HG03442 (cell line): Measurements from ENCODE around the gene SEMA4G.

ENCODE experiments used
- ATAC-seq: cut with Tn5 transposase; IDR thresholded peaks from one replicate; pipeline ENCODE4 v1.9.1; 2021; ENCODE audit warnings: mild to moderate bottlenecking, moderate library complexity; ENCODE audit not compliant: unreplicated experiment

Gene SEMA4G

DNA sequence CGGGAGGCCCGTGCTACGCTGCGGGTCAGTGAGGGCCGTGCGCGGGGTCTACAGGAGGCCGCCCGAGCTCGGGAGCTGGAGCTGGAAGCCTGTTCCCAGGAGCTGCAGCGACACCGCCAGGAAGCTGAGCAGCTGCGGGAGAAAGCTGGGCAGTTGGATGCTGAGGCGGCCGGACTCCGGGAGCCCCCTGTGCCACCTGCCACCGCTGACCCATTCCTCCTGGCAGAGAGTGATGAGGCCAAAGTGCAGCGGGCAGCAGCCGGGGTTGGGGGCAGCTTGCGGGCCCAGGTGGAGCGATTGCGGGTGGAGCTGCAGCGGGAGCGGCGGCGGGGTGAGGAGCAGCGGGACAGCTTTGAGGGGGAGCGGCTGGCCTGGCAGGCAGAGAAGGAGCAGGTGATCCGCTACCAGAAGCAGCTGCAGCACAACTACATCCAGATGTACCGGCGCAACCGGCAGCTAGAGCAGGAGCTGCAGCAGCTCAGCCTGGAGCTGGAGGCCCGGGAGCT is 37.3 kb downstream of the SEMA4G start:
- no peak for ATAC-seq

DNA sequence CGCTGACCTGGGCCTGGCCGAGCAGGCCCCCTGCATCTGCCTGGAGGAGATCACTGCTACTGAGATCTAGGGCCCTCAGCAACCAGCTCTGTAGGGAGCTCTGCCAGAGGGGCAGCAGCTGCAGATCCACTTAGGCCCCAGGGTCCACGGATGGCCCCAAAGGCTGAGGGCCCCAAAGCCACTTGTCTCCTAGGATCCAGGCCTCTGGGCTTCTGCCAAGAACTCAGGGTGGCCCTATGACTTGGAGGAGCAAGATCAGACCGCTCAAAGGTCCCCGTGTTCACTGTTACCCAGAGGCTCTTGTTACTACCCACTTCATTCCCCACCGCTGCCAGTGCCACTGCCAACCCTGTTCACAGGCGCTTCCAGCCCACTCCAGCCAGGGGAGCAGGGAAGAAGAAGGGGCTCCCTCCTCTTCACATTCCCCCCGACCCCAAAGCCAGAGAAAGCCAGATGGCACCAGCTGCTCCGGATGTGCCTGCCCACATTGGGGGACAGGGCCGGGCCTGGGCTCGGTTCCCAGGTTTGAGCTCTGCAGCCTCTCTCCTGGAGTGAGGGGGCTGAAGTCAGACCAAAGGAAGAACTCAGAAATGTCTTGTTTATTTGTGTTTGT is 37.9 kb downstream of the SEMA4G start:
- ATAC-seq: no peak

DNA sequence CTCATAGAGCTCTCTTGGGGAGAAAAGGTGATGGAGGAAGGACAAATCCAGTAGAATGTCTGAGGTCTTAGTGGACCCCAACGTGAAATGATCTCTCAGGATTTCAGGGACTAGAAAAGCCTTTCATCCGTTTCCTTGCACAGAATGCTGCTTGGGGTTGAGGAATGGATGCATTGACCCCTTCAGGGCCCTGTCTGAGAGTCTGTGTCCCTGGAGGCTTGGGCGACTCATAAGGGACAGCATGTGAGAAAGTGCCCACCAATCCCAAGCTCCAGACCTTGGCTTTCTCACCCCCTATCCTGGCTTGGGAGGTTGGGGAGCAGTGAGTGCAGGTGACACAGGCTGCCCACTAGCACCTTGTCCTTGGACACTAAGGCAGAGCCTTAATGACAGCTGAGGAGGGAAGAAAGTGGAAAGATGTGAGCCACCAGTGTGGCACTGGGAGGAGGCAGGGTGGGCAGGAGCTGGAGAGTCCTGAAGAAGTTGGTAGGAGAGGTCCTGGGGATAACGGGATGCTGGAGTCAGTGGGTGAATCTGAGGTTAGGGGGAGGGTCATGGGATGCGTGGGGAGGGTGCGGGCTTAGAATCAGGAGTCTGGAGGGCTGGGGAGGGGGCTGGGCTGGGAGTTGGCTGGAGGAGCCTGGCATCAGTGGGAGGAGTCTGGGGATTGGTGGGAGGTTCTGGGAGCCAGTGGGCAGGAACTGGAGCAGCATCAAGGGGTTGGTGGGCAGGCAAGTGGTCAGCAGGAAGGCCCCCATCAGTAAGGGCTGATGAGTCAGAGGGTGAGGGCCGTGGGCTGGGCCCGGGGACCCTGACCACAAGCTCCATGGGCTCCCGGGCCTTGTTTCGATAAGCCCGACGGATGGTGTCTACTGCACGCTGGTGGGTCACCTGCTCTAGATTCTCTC is 38.9 kb downstream of the SEMA4G start:
- ATAC-seq: no peak

DNA sequence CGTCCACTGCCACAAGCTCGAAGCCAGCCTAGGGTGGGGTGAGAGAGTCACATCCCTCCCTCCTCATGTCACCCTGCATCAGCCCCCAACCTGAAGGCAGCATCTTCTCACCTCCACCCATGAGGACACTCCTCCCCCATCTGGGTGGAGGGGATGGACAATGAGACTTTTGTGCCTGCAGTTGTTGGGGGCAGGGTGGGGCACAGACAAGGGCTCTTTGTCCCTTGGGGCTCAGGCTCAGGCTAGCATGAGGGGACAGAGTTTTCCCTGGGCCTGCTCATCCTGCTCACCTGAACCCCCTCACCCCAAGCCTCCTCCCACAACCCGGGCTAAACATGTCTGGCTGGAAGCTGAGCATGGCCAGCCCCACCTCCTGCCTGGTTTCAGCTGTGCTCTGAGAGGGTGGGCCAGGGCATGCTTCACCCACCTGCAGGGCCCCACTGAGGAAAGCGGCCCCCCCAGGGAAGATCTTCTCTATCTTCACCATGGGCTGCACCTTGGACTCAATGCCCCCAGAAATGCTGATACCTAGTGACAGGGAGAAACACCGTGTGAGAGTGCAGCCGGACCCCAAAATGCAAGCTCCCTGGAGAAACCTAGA is 39.6 kb downstream of the SEMA4G start:
- ATAC-seq: no peak

DNA sequence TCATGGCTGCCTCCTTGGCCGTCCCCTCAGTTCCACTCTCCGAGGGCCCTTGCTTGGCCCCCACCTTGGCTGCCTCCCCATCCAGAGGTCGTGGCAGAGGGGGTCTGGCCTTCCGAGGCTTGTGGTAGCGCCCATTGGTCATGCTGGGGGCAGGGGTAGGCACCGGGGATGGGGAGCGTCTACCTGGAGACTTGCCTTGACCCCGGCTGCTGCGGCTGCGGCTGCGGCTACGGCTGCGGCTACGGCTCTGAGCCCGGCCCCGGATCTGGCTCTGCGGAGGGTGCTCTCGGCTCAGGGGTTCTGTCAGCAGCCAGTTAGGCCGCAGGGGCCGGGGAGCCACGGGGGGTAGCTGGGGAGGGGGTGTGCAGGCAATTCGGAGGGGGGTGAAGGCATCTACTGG is 41.0 kb downstream of the SEMA4G start:
- no peak for ATAC-seq

DNA sequence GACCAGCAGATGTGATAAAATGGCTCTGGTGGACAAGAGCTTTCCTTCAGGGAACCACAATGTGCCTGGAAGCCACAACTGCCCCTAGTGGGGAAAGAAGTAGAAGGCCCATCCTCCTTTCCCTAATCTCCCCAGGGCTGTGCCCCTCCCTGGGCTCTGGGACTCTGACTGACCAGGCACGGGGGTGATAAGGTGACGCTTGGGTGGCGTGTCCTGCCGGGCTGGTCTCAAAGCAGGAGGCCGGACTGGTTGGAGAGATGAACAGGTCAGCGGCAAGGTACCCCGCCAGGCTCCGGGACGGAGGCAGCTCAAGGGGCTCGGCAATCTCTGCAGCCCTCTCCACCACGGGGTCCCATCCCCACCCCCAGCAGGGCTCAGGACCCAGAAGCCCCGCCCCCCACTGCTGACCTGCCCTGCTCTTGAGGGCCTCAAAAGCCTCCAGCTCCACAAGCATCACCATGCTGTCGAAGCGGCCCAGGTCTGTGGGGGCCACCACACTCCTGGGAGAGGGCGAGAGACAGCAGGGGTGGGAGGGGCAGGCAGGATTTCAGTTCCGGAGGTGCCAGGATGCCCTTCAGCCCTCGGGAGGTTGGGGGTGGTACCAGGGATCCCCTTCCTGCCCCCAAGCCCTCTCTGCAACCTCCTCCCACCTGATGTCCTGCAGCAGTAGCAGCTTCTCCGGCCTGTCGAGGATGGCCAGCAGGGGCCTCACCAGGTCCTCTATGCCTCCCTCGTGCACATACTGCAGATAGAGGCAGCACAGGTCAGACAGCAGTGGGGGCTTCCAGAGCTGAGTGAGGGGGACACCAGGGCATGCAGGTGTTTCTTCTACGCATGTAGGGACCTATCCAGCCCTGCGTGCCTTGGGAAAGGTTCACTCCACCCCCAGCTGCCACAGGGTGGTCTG is 42.5 kb downstream of the SEMA4G start:
- no peak for ATAC-seq

DNA sequence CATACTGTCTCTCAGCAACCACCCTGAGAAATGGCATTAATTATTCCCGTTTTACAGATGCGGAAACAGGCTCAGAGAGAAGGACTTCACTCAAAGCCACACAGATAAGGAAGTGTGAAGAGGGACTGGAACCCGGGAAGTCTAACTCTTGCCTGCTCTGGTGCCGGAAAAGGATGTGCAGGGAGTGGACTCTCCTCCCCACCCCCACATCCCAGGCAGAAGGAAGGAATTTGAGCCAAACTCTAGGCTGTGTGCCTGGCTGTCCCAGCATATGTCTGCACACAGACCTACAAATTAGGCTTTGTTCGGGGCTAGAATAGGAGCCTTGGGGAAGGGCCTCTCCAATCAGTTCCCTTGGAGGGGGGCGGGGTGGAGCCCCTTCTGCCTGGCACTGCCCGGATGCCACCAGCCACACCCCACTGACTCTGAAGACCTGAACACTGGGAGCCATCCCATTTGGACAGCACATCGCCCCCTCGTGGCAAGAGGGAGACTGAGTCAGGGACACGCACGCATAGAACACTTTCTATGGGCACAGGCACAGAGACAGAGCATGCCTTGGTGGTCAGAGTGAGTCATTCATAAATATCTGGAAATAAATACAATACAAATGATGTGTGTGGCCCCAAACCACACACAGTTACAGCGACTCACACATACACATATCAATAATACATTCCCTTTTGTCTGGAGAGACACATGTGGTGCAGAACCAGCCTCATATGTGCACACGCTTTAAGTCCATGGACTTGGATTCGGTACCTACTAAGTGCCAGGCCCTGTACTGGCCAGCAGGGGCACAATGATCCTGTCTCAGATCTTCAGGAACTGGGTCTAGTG is 43.4 kb downstream of the SEMA4G start:
- ATAC-seq: peak; percentile 86

DNA sequence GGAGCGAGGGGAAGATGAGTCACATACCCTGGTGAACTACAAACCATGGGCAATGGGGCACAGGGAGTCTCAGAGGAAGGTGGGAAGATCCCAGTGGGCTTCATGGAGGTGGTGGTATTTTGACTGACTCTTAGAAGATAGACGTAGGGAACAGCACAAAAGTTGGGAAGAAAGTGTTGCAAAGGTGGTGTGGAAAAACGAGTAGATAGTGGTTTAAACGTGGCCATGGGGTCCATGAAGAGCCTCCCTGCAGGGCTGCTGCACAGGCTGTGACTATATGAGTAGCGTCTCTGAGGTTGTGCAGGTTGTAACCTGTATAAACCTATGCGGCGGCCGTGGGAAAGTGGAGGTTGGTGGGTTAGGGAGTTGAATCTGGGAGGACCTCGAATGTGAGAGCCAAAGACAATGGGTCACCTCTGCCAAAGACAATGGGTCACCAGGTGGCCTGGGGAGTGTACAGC is 44.1 kb downstream of the SEMA4G start:
- no peak for ATAC-seq

DNA sequence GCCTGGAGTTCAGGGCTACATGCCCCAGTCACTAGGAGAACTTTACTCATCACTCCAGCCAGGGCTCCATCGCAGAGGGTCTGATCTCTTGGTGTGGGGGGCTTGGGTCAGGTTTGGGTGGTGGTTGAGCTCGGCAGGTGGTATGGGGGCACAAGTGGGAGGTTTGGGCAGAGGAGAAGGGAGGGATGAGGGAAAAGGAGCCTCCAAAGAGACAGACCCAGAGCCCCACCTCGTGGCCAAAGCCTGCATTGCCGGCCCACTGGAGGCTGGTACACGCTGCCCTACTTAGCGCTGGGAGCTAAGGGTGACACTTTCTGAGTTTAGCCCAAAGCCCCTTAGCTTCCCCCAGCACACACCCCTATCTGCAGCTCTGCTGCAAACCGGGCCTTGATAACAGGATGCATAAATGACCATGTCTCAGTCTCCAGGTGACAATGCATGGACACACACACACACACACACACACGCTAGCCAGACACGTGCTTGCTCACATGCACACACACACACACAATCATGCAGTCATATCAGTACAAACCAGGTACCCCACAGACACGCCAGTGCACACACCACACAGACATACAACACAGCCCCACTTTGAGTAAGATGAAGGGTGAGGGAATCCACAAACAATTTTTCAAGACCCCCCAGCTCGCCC is 45.1 kb downstream of the SEMA4G start:
- ATAC-seq: no peak

DNA sequence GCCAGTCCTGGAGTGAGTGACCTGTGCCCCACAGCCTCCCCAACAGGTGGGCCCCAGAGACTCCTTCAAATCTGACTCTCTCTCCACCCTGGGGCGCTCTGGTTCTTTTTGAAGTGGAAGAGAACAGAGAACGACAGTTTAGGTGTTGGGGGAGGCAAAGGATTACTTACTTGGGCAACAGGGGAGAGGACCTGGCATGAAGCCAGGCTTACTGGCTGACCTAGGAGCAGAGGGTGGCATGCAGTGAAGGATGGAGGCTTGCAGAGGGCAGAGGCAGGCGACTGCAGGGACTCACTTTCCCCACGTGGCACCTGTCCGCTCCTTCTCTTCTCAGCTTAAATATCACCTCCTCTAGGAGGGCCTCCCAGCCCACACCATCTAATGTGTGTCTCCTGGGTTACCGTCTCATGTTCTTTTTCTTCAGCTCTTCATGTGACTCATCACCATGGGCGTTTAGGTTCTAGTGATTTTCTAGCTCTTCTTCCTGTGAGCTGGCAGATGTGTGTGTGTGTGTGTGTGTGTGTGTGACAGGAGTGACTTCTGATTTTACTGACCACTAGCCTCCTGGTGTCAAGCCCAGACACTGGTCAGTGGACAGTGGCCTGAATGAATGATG is 45.8 kb downstream of the SEMA4G start:
- ATAC-seq: no peak

DNA sequence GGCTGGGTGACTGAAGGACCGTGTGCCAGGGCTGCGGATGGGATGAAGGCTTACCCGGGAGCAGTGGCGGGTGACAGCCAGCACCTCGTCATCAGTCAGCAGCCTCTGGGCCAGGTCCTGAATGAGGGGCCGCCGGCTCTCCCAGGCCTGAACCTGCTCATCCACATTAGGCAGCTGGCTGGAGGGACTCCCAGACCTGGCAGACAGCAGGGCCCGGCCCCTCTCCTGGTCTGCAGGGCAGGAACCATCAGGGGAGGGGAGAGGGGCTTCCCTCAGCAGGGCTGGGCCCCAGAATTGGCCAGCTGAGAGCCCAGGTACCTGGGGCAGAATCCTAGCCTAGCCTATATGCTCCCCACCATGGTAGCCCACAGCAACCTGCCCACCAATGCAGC is 46.3 kb downstream of the SEMA4G start:
- no peak for ATAC-seq

DNA sequence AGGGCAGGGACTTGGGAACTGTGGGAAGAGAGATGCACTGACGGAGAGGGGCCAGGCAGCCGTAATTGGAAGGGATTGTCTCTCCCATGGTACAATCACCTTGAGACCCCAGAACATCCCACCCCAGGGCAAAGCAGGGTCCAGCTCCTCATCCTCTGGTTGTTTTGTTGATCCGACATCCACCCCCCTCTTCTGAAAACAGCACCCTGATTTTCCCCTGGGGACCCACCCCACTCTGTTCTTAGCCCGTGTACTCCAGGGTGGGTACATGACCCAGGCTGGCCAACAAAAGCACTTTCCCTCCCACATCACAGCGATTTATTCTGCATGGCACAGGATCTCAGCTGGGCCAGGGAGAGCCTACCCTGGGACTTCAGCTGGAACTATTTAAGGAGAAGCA is 47.5 kb downstream of the SEMA4G start:
- ATAC-seq: no peak

DNA sequence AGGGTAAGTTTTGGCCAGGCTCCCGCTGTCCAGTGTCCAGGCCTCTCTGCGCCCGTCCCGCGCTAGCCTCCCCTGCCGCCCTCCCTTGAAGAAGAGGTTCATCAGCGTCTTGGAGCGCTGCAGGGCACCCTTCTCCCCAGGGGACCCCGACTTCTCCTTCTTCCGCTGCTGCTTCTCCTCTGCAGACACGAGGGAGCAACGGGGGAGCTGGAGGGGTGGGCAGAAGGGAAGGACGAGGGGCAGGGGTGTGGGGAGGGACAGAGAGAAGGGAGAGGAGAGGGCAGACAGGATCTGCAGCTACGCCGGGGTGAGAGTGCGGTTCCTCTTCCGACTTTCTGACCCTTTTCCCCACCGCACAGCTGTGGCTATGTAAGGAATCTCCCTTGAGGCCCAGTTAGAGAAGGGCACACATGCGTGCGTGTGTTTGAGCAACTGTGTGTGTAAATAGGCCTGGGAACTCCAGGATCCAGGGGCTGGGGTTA is 48.9 kb downstream of the SEMA4G start:
- ATAC-seq: no peak

DNA sequence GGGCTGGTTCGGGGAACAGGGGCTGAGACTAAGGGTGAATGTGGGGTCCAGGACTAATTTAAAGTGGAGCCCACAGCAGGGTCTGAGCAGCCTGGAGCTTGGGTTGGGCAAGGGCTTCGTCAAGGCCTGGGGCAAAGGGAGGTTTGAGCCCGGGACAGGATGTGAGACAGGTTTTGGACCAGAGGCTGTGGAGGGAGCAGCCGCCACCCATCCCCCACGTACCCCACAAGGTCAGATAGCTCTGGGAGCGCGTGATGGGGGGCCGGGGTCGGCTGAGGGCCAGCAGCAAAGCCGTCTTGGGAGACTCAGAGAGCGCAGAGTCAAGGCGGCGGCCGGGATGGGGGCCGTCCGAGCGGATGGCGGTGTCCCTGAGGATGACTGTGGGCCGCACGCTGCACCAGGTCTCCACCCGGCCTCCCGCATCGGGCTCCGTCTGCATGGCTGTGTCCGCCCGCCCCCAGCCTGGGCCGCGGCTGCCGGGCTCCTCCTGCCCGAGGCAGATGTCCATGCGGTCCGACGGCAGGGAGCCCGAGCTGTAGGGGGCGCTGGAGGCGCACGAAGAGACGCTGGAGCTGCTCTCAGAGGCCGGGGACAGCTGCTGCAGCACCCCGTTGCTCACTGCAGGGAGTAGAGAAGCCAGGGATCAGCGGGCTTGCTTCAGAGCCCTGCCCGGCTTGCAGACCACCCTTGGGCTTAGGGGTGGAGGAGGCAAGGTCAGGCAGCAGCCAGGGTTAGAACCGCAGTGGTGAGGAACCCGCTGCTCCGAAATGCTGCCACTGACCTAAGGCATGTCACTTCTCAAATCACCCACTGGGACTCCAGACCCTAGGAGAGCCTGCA is 49.5 kb downstream of the SEMA4G start:
- no peak for ATAC-seq
